Stimulated activated naive B cell treated with anti-CD40 and anti-IgM and Interleukin-4, amounts not matched to agents 10 μg/mL and 1 μg/mL and 100 μg/mL, for 72 hours (primary cell): ENCODE results near the gene RPN2.

Experiments used
- ATAC-seq, 2 donors: fragments of 150-1000 bp; cut with Tn5 transposase; replicated peaks; 2 replicates each; pipeline ENCODE4 v1.10.0; 2021; ENCODE audit warnings: moderate library complexity in 1 of 2
- DNase-seq: peaks from one replicate; pipeline ENCODE4 v3.0.0; 2021
- H3K27ac Mint-ChIP-seq: one replicate; pipeline ENCODE4 v1.8.0; 2022; ENCODE audit warnings: mild to moderate bottlenecking, mixed read lengths
- H3K27me3 Mint-ChIP-seq, 2 donors: one replicate each; pipeline ENCODE4 v1.8.0; 2022; ENCODE audit warnings: mixed read lengths in 2 of 2
- H3K36me3 Mint-ChIP-seq, 2 donors: one replicate each; pipeline ENCODE4 v1.8.0; 2022; ENCODE audit warnings: mixed read lengths in 2 of 2, mild to moderate bottlenecking in 1 of 2
- H3K4me1 Mint-ChIP-seq, 2 donors: one replicate each; pipeline ENCODE4 v1.8.0; 2022; ENCODE audit warnings: mixed read lengths in 2 of 2, mild to moderate bottlenecking in 1 of 2
- H3K4me3 Mint-ChIP-seq, 2 donors: one replicate each; pipeline ENCODE4 v1.8.0; 2022; ENCODE audit warnings: mild to moderate bottlenecking in 2 of 2, mixed read lengths in 2 of 2, moderate library complexity in 1 of 2
- H3K9me3 Mint-ChIP-seq, 2 donors: one replicate each; pipeline ENCODE4 v1.8.0; 2022; ENCODE audit warnings: mixed read lengths in 2 of 2, mild to moderate bottlenecking in 1 of 2

The RPN2 gene

GRCh38 chr20:37234254-37234581 lies 55.1 kb downstream of the RPN2 start:
- H3K36me3 Mint-ChIP-seq: peaks cover 50 to 70% of the 10 kb centered on the region in 2 donors
- no peak for ATAC-seq
- H3K4me3 Mint-ChIP-seq: no peak overlapping the region
- no peaks in the 10 kb centered on the region for H3K27me3 Mint-ChIP-seq
- no peaks in the 10 kb centered on the region for H3K4me1 Mint-ChIP-seq
- H3K9me3 Mint-ChIP-seq: no peaks in the 10 kb centered on the region
- no peak for DNase-seq
- no peak overlapping the region for H3K27ac Mint-ChIP-seq

- no peak for ATAC-seq
- H3K36me3 Mint-ChIP-seq: peaks cover 48 to 72% of the 10 kb centered on the region in 2 donors
- no peak for DNase-seq
- H3K27me3 Mint-ChIP-seq: no peaks in the 10 kb centered on the region
- H3K4me3 Mint-ChIP-seq: no peak overlapping the region
- no peaks in the 10 kb centered on the region for H3K4me1 Mint-ChIP-seq
- H3K9me3 Mint-ChIP-seq: no peaks in the 10 kb centered on the region
- no peak overlapping the region for H3K27ac Mint-ChIP-seq
Observed at GRCh38 chr20:37235065-37235464, 55.9 kb downstream of the RPN2 start.

- no peaks in the 10 kb centered on the region for H3K27me3 Mint-ChIP-seq
- H3K4me3 Mint-ChIP-seq: no peak overlapping the region
- peaks cover 44 to 75% of the 10 kb centered on the region in 2 donors for H3K36me3 Mint-ChIP-seq
Observed at GRCh38 chr20:37236462-37236861, 57.3 kb downstream of the RPN2 start.

GRCh38 chr20:37237656-37238055 lies 58.5 kb downstream of the RPN2 start:
- H3K36me3 Mint-ChIP-seq: peaks cover 40 to 72% of the 10 kb centered on the region in 2 donors
- no peak overlapping the region for H3K27ac Mint-ChIP-seq
- no peaks in the 10 kb centered on the region for H3K9me3 Mint-ChIP-seq
- DNase-seq: no peak
- no peak for ATAC-seq
- peaks cover 0 to 7% of the 10 kb centered on the region in 2 donors for H3K4me1 Mint-ChIP-seq
- H3K27me3 Mint-ChIP-seq: no peaks in the 10 kb centered on the region
- H3K4me3 Mint-ChIP-seq: no peak overlapping the region

More at GRCh38 chr20:37236462-37236861, 57.3 kb downstream of the RPN2 start:
- peak overlapping the region; percentile 71 for H3K27ac Mint-ChIP-seq
- peaks cover 0 to 7% of the 10 kb centered on the region in 2 donors for H3K4me1 Mint-ChIP-seq
- H3K9me3 Mint-ChIP-seq: no peaks in the 10 kb centered on the region
- ATAC-seq (no peak), DNase-seq (no peak)

- Mint-ChIP-seq H3K4me1 (peaks cover 0 to 7% of the 10 kb centered on the region in 2 donors), H3K9me3 (no peaks in the 10 kb centered on the region), H3K4me3 (no peak overlapping the region), H3K27ac (no peak overlapping the region), H3K36me3 (peaks cover 39 to 75% of the 10 kb centered on the region in 2 donors), H3K27me3 (no peaks in the 10 kb centered on the region)
- DNase-seq: no peak
- no peak for ATAC-seq
Observed at GRCh38 chr20:37238426-37238825, 59.3 kb downstream of the RPN2 start.

- DNase-seq (no peak), ATAC-seq (no peak)
- Mint-ChIP-seq H3K4me1 (peaks cover 0 to 7% of the 10 kb centered on the region in 2 donors), H3K36me3 (peaks cover 40 to 78% of the 10 kb centered on the region in 2 donors), H3K27me3 (no peaks in the 10 kb centered on the region), H3K9me3 (no peaks in the 10 kb centered on the region), H3K4me3 (no peak overlapping the region), H3K27ac (no peak overlapping the region)
Observed at GRCh38 chr20:37238935-37239451, 59.9 kb downstream of the RPN2 start.

GRCh38 chr20:37240337-37241067 lies 61.4 kb downstream of the RPN2 start:
- Mint-ChIP-seq H3K4me1 (peaks cover 0 to 7% of the 10 kb centered on the region in 2 donors), H3K36me3 (peaks cover 34 to 70% of the 10 kb centered on the region in 2 donors), H3K27me3 (no peaks in the 10 kb centered on the region), H3K4me3 (no peak overlapping the region), H3K27ac (peak overlapping the region; percentile 75), H3K9me3 (no peaks in the 10 kb centered on the region)
- DNase-seq (no peak), ATAC-seq (no peak)

GRCh38 chr20:37242503-37242902 lies 63.4 kb downstream of the RPN2 start:
- no peaks in the 10 kb centered on the region for H3K27me3 Mint-ChIP-seq
- ATAC-seq (no peak), DNase-seq (no peak)
- peaks cover 0 to 7% of the 10 kb centered on the region in 2 donors for H3K4me1 Mint-ChIP-seq
- H3K36me3 Mint-ChIP-seq: peaks cover 27 to 66% of the 10 kb centered on the region in 2 donors
- H3K27ac Mint-ChIP-seq: no peak overlapping the region
- H3K9me3 Mint-ChIP-seq: no peaks in the 10 kb centered on the region
- no peak overlapping the region for H3K4me3 Mint-ChIP-seq

GRCh38 chr20:37243076-37243936 lies 64.2 kb downstream of the RPN2 start:
- Mint-ChIP-seq H3K4me3 (no peak overlapping the region), H3K36me3 (peaks cover 25 to 67% of the 10 kb centered on the region in 2 donors), H3K27ac (no peak overlapping the region), H3K27me3 (no peaks in the 10 kb centered on the region), H3K9me3 (peaks cover 0 to 2% of the 10 kb centered on the region in 2 donors), H3K4me1 (peaks cover 0 to 7% of the 10 kb centered on the region in 2 donors)
- DNase-seq (no peak), ATAC-seq (no peak)

GRCh38 chr20:37243937-37244571 lies 64.9 kb downstream of the RPN2 start:
- H3K9me3 Mint-ChIP-seq: peaks cover 0 to 3% of the 10 kb centered on the region in 2 donors
- H3K36me3 Mint-ChIP-seq: peaks cover 25 to 65% of the 10 kb centered on the region in 2 donors
- H3K4me3 Mint-ChIP-seq: no peak overlapping the region
- ATAC-seq (no peak), DNase-seq (no peak)
- H3K27ac Mint-ChIP-seq: no peak overlapping the region
- H3K4me1 Mint-ChIP-seq: peaks cover 0 to 7% of the 10 kb centered on the region in 2 donors
- H3K27me3 Mint-ChIP-seq: no peaks in the 10 kb centered on the region

GRCh38 chr20:37244572-37244957 lies 65.4 kb downstream of the RPN2 start:
- Mint-ChIP-seq H3K4me3 (no peak overlapping the region), H3K27me3 (no peaks in the 10 kb centered on the region), H3K27ac (no peak overlapping the region), H3K4me1 (peaks cover 0 to 7% of the 10 kb centered on the region in 2 donors), H3K9me3 (peaks cover 0 to 3% of the 10 kb centered on the region in 2 donors), H3K36me3 (peaks cover 25 to 60% of the 10 kb centered on the region in 2 donors)
- ATAC-seq (no peak), DNase-seq (no peak)

GRCh38 chr20:37245216-37246150 lies 66.4 kb downstream of the RPN2 start:
- Mint-ChIP-seq H3K27me3 (no peaks in the 10 kb centered on the region), H3K27ac (peak overlapping the region; percentile 49), H3K4me1 (peaks cover 2 to 5% of the 10 kb centered on the region in 2 donors), H3K9me3 (peaks cover 0 to 3% of the 10 kb centered on the region in 2 donors), H3K36me3 (peaks cover 23 to 55% of the 10 kb centered on the region in 2 donors), H3K4me3 (no peak overlapping the region)
- no peak for DNase-seq
- no peak for ATAC-seq

GRCh38 chr20:37246736-37247135 lies 67.6 kb downstream of the RPN2 start:
- H3K27ac Mint-ChIP-seq: no peak overlapping the region
- no peak for ATAC-seq

More at GRCh38 chr20:37246736-37247135, 67.6 kb downstream of the RPN2 start:
- peaks cover 0 to 3% of the 10 kb centered on the region in 2 donors for H3K9me3 Mint-ChIP-seq
- H3K27me3 Mint-ChIP-seq: no peaks in the 10 kb centered on the region
- no peak overlapping the region for H3K4me3 Mint-ChIP-seq
- H3K36me3 Mint-ChIP-seq: peaks cover 15 to 43% of the 10 kb centered on the region in 2 donors
- H3K4me1 Mint-ChIP-seq: peaks cover 0 to 2% of the 10 kb centered on the region in 2 donors
- no peak for DNase-seq
